NCI-H345 (cell line): ENCODE data around the gene OSCP1.

Experiments used
- DNase-seq: peaks from one replicate; lab custom pipeline; 2025; lab: John Stamatoyannopoulos, UW

The OSCP1 gene

DNA sequence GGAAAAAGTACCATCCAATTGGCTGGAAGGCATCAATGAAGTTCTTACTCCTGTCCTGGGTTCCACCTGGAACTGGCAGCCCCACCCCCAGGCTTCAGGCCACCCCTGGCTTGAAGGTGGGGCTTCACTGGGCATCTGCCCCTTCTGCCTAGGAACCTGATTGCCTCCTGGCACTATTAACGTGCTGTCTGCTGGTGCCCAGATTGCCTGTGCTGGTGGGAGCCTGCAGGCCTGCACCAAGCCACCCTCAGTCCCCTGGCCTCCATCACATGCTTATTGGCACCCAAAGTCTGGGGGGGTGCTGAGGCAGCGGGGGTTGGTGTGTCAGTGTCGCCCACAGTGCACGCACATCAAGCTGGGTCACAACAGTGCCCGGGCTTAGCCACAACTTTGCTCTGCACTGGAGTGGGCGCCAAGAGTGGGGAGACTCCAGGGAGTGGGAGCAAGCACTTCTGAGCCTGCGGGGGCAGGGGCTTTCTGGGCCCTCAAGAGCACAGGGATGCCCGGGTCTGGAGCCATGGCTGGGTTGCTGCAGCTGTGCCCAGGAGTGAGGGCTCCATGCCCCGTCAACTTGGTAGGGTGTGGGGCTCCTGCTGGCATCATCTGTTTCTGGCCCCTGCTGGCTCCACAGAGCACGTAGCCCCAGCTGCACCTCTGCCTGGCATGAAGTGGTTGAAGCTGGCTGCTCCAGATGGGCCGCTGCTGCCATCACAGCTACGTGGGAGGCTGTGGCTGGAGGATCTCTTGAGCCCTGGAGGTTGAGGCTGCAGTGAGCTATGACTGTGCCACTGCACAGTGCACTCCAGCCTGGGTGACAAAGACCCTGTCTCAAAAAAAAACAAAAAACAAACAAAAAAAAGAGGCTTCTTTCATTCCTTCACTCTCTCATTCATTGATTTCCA lies 48.4 kb downstream of the OSCP1 start:
- DNase-seq: no peak

DNA sequence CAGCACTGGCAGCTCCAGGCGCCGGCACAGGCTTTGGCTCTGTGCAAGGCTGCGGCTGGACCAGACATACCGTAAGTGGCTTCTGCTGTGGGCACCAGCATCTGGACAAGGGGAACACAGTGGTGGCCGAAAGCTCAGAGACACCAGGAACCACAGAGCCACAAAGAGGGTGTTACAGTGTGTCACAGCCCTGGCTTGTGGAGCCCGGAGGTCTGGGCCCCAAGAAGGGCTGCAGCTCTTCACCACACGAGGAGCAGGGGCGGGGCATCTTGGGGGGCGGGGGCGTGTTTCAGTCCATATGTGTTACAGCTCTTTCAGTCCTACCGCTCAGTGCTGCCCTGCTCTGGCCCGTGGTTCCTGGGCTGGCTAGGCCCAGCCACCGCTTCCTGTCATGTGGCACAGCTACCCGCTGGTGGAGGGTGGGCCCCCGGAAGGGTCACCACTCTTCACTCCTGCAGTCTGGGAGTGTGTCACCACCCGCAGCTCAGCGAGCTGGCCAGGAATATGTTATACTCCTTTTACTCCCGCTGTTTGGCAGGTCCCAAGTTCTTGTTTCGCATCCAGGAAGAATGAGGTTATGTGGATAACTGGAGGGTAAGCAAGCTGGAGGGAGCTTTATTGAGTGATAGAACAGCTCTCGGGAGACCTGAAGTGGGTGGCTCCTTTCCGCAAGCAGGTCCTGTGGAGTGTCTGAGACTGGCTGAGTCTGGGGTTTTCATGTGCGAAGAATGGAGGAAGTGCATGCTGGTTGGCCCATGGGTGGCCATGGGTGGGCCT lies 49.2 kb downstream of the OSCP1 start:
- DNase-seq: no peak

DNA sequence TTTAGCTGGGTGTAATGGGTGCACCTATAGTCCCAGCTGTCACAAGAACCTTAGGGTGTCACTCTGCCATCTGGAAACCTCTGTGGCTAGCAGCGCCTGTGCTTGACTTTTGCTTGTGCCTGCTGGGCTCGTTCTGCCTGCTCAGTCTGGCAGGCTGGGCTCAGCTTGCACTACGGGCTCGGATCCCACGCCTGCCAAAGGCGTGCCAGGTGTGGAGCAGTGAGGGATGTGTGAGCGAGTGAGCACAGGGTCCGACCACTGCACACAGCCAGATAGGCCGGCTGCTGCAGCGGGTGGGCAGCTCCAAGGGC lies 49.8 kb downstream of the OSCP1 start:
- no peak for DNase-seq

DNA sequence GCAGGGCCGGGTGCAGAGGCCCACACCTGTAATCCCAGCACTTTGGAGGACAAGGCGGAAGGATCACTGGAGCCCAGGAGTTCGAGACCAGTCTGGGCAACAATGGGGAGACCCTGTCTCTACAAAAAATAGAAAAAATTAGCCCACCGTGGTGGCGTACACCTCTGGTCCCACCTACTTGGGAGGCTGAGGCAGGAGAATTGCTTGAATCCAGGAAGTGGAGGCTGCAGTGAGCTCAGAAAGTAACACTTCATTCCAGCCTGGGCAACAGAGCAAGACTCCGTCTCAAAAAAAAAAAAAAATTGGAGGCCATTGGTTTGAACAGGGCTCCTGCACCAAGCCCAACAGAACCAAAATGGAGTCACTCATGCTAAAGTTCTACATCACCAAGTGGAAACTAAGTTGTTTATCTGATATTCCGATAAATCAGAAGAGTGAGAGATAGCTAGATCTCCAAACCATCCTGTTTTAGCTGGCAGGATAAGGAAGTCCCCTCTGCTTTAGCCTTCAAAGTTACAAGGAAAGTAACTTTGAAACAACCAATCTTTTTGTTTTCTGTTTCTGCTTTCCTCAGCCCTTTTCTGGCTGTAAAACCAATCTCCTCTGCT lies 51.8 kb downstream of the OSCP1 start:
- DNase-seq: no peak

DNA sequence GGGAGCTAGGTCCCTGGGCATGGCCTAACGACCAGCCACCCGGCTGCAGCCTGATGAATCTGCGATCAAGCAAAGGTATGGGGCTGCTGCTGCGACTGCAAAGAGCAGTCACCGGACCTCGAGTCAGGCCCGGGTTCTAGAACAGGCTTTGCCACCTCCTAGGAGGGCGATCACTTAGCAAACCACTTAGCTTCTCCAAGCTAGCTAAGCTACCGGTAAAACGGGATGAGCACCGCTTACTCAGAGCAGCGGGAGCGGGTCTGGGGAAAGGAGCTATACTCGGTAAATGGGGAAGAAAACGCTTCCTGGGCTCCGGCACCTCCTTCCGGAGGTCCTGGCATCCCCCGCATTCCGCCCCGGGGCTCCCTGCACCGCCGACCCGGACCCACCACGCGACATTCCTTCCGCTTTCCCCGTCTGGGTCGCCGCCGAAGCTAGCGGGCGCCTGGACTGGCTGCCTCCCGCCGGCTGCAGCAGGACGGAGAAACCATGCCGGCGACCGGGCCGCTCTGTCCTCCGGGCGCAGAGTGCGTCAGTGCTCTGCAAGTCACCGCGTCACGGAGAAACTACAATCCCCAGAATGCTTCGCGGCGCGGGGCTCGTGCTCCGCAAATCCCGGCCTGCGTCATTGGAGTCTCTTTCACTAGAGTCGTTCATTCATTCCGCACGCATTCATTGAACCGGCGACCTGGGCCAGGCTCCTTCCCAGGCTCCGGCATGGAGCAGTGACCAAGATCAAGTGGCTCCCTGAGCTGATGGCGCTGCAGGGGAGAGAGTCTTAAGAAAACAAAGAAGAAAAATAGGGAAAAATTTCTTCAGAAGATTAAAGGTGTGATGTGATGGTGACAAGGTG lies 52.6 kb downstream of the OSCP1 start, which contains the start of gene LSM10:
Gene LSM10, minus strand, starts transcription at position 531 of the 853 bp plus-strand sequence. CDS start 3,779 bp downstream, outside the sequence.
- DNase-seq: peak; percentile 93

DNA sequence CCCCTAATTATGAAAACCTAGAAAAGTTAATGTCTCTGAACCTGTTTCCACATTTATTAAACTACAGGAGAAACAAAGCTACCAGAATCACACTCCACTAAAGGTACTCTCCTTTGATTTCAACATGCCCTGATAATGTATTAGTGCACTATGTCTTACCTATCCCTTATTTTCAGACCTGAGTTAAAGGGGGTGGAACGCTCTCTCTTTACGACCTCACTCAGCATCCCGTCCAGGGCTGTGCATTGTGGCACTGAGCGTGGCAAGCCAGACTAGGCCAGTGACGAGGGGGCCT lies 53.2 kb downstream of the OSCP1 start:
- no peak for DNase-seq

DNA sequence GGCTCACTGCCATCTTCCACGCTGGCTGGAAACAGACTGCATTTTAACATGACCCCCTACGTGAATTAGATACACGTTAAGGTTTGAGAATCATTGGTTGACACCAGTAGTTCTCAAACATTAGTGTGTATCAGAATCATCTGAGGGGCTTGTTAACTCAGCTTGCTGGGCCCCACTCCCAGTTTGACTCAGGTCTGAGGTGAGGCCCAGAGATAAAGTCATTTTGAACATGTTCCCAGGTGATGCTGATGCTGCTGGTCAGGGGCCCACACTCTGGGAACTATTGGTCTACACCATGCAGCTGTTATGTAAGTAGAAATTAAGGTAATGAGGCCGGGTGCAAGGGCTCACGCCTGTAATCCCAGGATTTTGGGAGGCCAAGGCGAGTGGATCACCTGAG lies 53.9 kb downstream of the OSCP1 start:
- DNase-seq: no peak

DNA sequence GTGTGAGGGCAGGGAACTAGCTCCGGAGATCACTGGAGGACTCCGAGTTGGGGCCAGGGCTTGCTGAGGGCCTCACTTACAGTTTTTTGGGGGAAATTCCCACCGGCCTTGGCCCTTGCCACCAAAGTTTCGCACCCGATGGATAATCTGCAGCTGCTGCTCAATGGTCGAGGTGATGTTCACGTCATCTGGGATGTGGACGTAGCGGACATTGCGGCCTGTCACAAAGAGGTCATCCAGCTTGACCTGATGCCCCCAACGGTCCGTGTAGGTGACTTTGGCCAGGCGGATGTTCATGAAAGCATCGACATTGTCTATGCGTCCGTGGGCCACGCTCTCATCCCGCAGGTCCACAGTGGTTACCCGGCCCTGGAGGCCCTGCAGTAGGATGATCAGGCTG lies 56.6 kb downstream of the OSCP1 start:
- no peak for DNase-seq

DNA sequence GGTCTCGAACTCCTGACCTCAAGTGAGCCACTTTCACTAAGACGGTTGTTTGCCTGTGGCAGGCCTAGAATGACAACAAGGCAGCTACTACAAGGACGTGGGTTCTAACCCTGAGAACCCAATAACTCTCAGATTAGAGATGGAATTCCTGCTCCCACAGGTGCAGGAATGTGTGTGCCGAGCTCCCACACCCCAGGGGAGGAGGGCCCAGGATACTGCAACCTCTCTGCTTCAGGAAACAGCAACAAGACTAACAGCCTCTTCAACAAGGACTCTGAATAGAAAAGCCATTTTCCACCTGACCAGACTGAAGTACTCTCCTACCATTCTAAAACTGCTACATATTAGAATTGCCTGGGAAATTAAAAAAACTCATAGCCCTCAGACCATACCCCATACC lies 57.4 kb downstream of the OSCP1 start:
- DNase-seq: no peak

DNA sequence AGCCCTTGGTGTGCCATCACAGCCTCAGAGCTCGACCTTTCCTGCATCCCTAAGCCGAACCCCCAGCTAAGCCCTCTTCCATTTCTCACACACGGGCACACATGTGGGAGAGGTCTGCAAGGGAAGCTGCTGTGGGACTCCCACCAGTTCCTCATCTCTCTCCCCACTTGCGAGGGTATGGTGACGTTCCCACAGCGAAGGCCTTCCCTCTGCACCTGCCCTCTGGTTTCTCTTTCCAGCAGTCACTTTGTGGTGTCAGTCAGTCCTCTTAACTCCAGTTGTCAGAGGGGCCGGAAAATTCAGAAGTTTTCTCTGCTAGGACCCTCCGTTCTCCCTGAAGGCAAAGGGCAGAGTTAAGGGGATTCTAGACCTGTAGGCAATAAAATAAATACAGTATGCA lies 59.0 kb downstream of the OSCP1 start:
- no peak for DNase-seq

DNA sequence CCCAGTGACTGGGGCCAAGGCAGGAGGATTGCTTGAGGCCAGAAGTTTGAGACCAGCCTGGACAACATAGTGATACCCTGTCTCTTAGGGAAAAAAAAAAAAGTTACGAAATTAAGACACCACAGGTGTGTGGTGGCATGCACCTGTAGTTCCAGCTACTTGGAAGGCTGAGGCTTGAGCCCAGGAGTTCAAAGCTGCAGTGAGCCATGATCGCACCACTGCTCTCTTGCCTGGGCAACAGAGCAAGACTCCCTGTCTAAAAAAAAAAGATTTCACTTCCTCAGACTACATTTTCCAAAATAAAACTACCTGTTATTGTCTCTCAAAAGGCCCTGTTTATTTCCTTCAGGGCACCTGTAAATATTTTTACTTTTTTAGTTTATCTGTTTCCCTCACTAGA lies 59.8 kb downstream of the OSCP1 start:
- no peak for DNase-seq

DNA sequence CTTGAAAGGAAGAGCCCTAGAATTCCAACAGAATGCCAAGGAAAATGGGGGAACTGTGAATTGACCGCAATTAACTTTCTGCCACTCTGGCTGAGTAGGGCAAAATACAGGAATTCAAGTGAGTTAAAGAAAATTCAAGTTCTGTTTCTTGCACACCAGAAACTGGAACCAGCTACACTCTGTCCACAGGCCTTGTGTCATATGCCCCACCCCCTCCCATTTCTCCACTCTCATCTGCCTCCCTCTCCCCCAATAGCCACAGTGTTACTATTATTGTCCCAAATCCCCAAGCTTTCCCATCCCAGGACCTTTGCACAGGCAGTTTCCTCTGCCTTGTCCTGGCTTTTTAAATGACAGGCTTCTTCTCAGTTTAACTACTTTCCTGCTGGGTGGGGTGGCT lies 60.3 kb downstream of the OSCP1 start:
- DNase-seq: no peak

DNA sequence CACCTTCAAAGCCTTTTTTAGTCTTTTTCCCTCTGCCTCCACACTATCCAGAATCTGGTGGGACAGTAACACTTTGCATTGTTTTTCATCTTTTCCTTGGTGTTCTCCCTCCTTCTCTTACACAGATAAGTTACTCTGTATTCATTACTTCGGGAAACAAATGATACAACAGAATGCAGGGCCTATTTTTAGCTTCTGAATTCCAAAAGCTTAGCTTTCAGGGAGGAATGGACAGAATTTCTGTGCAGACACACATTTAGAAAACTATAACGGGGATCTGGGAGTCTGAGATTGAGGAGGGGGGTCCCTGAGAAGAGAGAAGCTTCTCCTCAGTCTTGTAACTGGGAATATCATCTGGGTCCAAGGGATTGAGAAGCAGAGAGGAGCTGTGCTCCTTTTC lies 61.0 kb downstream of the OSCP1 start:
- DNase-seq: no peak

DNA sequence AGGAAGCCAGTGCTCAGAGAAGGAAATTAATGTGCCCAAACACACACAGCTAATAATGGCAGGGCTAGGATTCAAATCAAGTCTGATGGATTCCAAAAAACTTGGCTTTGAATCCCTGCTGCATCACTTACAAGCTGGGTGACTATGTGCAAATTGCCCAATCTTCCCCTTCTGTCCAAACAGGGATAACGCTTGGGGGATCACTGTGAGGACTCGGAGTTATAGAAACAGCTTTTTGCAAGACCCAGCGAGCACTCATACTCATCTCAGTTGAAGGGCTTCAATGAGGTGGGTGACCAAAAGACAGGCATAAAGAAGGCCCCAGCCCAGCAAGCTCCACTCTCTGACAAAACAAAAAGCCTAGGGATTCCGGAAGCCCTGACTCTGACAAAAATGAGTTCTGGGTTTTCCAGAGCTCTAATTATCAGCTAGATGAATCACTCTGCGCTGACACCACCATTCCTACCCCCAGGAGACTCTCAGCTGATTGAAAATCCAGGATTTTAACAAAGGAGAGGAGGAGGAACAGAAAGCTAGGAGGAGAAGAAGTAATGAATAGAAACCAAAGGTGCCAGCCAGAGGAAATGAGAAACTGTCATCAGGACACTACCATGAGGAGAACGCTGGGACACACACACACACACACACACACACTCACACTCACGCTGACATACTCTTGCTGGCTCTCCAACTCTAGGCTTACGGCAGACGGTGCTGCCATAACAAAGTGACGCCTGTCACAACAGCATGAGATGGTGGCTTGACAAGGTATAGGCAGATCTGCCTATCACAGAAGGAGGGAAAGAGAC lies 62.9 kb downstream of the OSCP1 start:
- no peak for DNase-seq

DNA sequence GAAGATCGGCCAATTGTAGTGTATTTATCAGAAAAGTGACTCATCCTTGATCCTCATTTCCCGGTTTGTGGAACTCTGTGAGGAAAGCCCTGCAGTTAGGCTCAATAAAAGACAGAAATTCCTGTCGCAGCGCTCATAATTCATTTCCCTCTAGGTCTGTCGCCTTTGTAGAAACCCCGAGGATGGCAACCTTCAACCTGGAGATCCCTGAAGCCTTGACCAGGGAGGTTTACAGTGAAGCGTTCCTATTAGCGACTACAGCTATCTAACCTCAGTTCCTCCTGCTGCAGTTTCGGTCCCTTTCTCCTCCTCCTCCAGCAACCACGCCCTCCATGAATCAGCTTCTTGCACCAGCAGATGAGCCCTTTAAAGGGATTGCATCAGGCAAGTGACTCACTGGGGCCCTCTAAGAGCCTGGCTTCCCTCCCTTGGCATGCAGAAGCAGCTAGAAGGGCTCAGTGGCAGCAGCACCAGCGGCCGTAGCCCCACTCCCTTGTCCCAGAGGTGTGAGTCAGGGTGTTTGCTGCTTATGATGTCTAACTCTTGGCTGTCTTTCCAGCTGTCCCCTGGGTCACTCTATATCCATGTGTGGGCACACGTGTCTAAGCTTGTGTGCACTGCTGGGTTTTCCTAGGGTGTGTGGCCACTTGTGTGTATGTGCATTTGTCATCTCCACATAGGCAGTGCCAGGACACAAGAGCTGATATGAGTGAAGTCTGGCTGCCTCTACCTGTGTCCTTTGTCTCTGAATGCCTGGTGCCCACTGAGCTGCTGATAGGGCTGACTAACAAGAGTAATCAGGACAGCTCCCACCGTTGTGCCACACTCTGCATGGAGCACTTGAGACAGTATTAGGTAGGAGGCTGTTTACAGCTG lies 63.7 kb downstream of the OSCP1 start:
- DNase-seq: peak; percentile 87

DNA sequence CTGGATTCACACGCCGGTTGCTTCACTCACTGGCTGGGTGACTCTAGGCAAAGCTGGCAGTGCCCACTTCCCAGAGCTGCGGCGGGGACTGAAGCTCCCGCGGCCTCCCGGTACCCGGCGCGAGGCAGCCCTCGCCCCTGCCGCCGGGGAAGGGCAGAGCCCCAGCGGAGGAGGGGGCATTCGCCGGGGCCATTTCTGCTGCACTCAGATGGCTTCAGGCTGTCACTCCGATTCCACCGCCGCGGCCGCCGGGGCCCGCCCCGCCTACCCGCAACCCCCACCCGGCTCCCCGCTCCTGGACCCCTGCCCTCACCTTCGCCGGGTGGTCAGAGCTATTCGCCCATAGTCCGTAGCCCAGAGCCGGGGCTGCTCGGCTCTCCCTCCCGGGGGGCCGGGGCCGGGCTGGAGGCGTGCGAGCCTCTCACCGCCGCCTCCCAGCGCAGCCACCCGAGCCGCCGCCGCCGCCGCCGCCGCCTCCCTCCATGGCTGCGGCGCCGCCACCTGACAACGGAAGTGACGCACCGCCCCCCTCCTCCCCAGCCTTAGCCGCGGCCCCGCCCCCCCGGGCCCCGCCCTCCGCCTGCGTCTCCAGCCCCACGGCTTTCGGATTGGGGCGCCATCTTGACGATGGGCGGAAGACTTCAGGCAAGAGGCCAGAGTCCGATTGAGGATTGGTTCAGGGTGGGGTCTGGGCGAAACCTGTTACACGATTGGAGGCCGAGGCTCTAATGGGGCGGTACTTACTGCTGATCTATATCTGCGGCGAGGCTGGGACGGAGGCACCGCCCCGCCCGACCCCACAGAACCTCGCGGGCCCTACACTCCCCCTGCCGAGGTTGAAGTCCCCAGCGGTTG lies 64.6 kb downstream of the OSCP1 start, which contains the start of gene STK40:
Gene STK40, minus strand, starts transcription at position 515 of the 855 bp plus-strand sequence. CDS start 24,592 bp downstream, outside the sequence.
- DNase-seq: peak; percentile 99

DNA sequence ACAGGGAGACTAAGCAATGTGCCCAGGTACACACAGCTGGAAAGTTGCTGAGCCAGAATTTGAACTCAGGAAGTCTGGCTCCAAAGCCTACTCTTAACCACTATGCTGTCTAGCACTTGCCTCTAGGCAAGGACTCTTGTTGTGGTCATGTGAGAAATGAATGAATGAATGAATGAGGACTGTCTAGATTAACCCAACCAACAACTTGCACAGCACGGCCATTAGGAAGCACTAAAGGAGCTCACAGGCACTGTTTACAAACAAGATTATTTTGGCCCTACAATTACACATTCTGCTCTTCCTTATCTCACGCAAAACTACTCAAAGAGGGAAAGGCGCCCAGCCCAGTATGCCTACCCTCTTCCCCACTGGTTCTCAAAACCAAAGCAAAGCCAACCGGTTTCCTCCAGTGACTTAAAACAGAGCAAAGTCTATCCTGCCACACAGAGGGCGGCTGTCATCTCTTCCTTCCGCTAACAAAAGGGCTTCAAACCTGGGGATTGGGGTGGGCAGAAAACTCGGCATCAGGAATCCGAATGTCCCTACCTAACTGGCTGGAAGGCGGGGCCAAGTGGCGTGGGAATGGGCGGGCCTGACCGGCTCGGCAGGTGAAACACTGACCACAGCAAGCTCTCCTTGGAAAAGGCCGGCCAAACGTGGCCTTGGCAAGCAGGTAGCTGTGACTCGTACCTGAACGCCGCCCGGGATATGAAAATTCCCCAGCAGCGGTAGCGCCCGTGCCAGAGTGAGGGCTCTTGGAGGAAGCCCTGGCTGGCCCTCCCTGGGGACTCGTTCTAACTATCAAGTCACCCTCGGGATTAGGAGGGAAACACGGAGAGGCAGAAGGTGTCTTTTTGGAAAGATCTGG lies 65.5 kb downstream of the OSCP1 start:
- DNase-seq: peak; percentile 46

DNA sequence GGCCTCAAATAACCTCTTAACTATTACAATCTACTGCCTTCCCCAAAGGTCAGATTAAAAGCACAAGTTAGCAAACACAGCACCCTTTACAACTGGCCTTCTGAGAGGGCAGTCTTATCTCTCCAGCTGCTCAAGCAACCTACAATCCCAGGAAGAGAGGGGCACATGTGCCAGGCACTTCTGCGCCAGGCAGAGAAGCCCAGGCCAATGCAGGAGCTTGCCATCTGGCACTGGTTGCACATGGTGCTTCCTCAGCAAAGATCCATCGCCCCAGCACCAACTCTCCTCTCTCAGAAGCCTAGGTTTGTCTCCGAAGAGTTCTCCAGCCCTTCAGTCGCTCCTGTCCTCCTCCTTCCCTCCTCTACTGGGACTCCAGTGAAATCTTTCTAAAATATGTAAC lies 67.0 kb downstream of the OSCP1 start:
- no peak for DNase-seq
